GM12875 (cell line): Measurements from ENCODE around the gene GTF3A.

ENCODE experiments used
- H3K4me3 ChIP-seq: one replicate; pipeline ENCODE4 v1.5.1; 2011; ENCODE audit warnings: low read depth, low read length, control low read depth
- CTCF ChIP-seq: IDR thresholded peaks from 2 replicates; pipeline ENCODE4 v1.5.1; 2011; ENCODE audit warnings: low read depth, mild to moderate bottlenecking, control low read depth, inconsistent platforms, low read length, moderate library complexity, borderline replicate concordance; ENCODE audit not compliant: insufficient read depth

The GTF3A gene

GRCh38 chr13:27383104-27383921 lies 41.1 kb upstream of the GTF3A start:
- H3K4me3 ChIP-seq = no peak overlapping the region
- no peak for TF ChIP-seq CTCF

- no peak overlapping the region for H3K4me3 ChIP-seq
- no peak for TF ChIP-seq CTCF
Measured at GRCh38 chr13:27384285-27384684, 40.1 kb upstream of the GTF3A start.

GRCh38 chr13:27388241-27388640 lies 36.2 kb upstream of the GTF3A start:
- H3K4me3 ChIP-seq = no peak overlapping the region
- no peak for TF ChIP-seq CTCF

GRCh38 chr13:27389891-27390290 lies 34.5 kb upstream of the GTF3A start:
- TF ChIP-seq CTCF = no peak
- no peak overlapping the region for H3K4me3 ChIP-seq

GRCh38 chr13:27391471-27391870 lies 32.9 kb upstream of the GTF3A start:
- no peak for TF ChIP-seq CTCF
- H3K4me3 ChIP-seq = no peak overlapping the region

GRCh38 chr13:27393101-27393500 lies 31.3 kb upstream of the GTF3A start:
- H3K4me3 ChIP-seq = no peak overlapping the region
- TF ChIP-seq CTCF = no peak

- no peak for TF ChIP-seq CTCF
- H3K4me3 ChIP-seq = no peak overlapping the region
Measured at GRCh38 chr13:27395007-27395510, 29.4 kb upstream of the GTF3A start.
